ENCODE results near the gene GCAT. TPM values are rescaled to one million over a fixed set of nuclear protein-coding genes. Genes with fewer than 3 reads are reported as not detected.

Gene GCAT
- polyA plus RNA-seq, 1 donor from 2014 or later = 0.51 TPM

DNA sequence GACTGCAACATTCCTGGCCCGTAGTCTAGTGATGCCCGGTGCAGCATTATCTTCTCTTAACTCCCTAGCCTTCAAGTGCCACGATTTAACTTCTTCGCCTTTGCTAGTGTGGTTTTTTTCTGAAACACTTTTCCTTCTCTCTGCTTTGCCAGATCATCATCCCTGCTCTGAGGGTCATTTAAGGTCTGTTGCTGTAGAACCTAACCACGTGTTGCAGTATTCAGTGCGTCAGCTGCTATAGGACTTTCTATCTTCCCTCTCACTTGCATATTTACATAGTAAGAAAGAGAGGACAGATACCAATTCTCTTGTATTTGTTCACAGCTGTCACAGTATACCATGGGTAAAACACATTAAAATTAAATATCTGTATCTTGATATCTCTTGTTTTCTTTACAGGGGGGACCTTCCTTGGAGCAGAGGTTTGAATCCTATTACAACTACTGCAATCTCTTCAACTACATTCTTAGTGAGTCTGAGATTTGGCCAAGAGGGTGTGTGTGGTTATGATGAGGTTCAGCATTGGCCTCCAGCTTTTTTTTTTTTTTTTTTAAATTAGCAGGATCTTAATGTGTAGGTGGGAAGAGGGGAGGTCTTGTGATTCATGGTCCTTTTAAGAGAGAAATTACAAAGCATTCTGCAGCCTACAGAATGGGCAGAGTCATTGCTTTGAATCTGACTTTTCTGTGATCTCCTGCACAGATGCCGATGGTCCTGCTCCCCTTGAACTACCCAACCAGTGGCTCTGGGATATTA, 55.0 kb downstream of the GCAT start:
- Mint-ChIP-seq H3K36me3 (peaks cover 2% of the 10 kb centered on the region), H3K27ac (no peak overlapping the region), H3K4me1 (peaks cover 0 to 5% (median 2%) of the 10 kb centered on the region in 3 donors), H3K27me3 (no peaks in the 10 kb centered on the region), H3K4me3 (no peak overlapping the region), H3K9me3 (no peaks in the 10 kb centered on the region)

DNA sequence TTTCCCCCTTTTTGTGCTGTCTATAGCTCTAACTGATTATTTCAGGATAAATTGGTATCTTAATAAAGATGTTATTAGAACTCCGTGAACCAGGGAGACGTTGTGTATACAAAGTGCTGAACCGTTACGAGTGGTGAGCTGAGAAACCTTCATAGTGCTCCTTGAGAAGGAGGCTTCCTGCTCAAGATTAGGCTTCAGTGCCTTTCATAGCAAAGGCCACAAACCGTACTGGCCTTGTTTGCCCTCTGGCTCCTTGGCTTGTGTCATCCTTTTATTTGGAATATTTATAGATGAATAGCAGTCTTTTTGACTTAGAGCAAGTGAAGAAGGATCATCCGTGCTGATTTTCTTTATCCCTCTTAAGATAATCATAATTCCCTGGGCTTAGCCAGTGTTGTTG, 57.8 kb downstream of the GCAT start:
- Mint-ChIP-seq H3K27me3 (no peaks in the 10 kb centered on the region), H3K27ac (no peak overlapping the region), H3K9me3 (no peaks in the 10 kb centered on the region), H3K36me3 (peaks cover 2% of the 10 kb centered on the region), H3K4me3 (no peak overlapping the region), H3K4me1 (peaks cover 0 to 5% (median 2%) of the 10 kb centered on the region in 3 donors)

Other genes with a start within 250 kb of the GCAT start
- gene CDC42EP1, start 247.5 kb upstream of the GCAT start, polyA plus RNA-seq = 0.19 TPM
- gene LGALS2, start 227.8 kb upstream of the GCAT start, polyA plus RNA-seq = 0.63 TPM
- gene GGA1, start 199.1 kb upstream of the GCAT start, polyA plus RNA-seq = 31.3 TPM
- 14.7 TPM for gene SH3BP1, start 168.3 kb upstream of the GCAT start, polyA plus RNA-seq
- 2.4 TPM for gene PDXP, start 149.2 kb upstream of the GCAT start, polyA plus RNA-seq
- gene LGALS1, start 132.3 kb upstream of the GCAT start, polyA plus RNA-seq = 314 TPM
- gene NOL12, start 121.6 kb upstream of the GCAT start, polyA plus RNA-seq = 47.0 TPM
- gene TRIOBP, start 110.9 kb upstream of the GCAT start, polyA plus RNA-seq = 16.1 TPM
- gene GALR3, start 15.4 kb downstream of the GCAT start, polyA plus RNA-seq = not detected
- 11.3 TPM for gene ANKRD54, start 36.4 kb downstream of the GCAT start, polyA plus RNA-seq
- gene EIF3L, start 41.5 kb downstream of the GCAT start, polyA plus RNA-seq = 344 TPM
- 4.7 TPM for gene MICALL1, start 98.4 kb downstream of the GCAT start, polyA plus RNA-seq
- not detected for gene C22orf23, start 145.7 kb downstream of the GCAT start, polyA plus RNA-seq
- 133 TPM for gene POLR2F, start 145.8 kb downstream of the GCAT start, polyA plus RNA-seq
- not detected for gene SOX10, start 176.6 kb downstream of the GCAT start, polyA plus RNA-seq
- 6.5 TPM for gene PICK1, start 249.5 kb downstream of the GCAT start, polyA plus RNA-seq

Measured in IgD-negative memory B cell (primary cell).